LNCaP clone FGC (cell line): ENCODE measurements around the gene SMYD3.

Experiments used
- DNase-seq: peaks from one replicate; pipeline ENCODE4 v3.0.0-alpha.2; 2011; ENCODE audit warnings: low read depth
- H3K4me3 ChIP-seq: 2 replicates; pipeline ENCODE4 v1.5.1; 2011; ENCODE audit warnings: mild to moderate bottlenecking, low read depth, low read length, control low read depth
- CTCF ChIP-seq: IDR thresholded peaks from 2 replicates; pipeline ENCODE4 v1.5.1; 2012; ENCODE audit warnings: mild to moderate bottlenecking; ENCODE audit not compliant: control insufficient read depth, insufficient read depth; ENCODE audit errors: extremely low read depth

SMYD3 gene

GRCh38 chr1:246384616-246385015, 122.5 kb downstream of the SMYD3 start:
- DNase-seq: no peak
- no peak overlapping the region for H3K4me3 ChIP-seq
- TF ChIP-seq CTCF: no peak

- DNase-seq: no peak
- no peak for TF ChIP-seq CTCF
- H3K4me3 ChIP-seq: no peak overlapping the region
These were observed 123.3 kb downstream of the SMYD3 start for GRCh38 chr1:246383791-246384190.

- TF ChIP-seq CTCF: no peak
- DNase-seq: no peak
- no peak overlapping the region for H3K4me3 ChIP-seq
These were observed 123.9 kb downstream of the SMYD3 start for GRCh38 chr1:246383239-246383589.

DNA sequence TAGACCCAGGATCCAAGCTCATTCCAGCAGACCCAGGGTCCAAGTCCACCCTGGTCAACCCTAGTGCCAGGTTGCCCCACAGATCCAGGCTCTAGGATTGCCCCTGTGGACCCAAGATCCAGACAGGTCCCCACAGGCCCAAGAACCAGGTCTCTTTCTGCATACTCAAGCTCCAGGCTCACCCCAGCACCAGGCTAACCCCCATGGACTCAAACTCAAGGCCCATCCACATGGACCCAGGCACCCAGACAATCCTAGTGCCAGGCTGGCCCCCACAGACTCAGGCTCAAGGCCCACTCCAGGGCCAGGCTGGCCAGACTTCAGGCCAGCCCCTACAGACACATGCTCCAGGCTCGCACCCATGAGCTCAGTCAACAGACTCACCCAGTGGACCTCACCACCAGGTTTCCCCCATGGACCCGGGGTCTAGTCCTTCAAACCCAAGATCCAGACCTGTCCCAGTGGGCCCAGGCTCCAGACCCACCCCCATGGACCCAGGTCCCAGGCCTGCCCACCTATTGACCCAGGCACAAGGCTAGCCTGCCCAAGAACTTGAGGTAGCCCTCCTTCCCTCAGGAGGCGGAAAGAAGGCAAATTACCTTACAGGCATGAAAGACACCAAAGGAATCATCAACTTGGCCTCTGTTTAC, 124.4 kb downstream of the SMYD3 start:
- TF ChIP-seq CTCF: no peak
- no peak overlapping the region for H3K4me3 ChIP-seq

GRCh38 chr1:246381452-246381851, 125.6 kb downstream of the SMYD3 start:
- no peak overlapping the region for H3K4me3 ChIP-seq
- peak; percentile 72 for DNase-seq
- no peak for TF ChIP-seq CTCF

More for the DNA sequence above, 124.4 kb downstream of the SMYD3 start:
- no peak for DNase-seq

DNA sequence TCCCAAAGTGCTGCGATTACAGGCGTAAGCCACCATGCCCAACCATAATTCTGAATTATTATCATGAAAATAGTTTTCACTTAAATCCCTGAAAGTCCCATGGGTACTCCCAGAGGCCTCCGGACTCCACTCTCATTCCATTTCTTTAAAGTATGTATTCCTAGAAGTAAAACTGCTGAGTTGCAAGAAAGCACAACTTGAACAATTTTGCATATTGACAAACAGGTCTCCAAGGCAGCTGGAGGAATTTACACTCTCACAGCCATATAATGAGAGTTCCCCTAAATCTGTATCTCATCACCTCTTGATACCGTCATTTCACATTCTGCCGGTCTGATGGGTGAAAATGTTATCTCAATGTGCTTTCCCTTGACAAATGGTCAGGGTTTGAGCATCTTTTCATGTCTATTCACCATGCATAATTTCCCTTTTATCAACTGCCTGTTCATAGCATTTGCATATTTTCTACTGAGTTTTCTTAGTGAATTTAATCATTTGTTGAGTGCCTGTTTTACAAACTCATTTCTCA, 129.4 kb downstream of the SMYD3 start:
- no peak overlapping the region for H3K4me3 ChIP-seq
- DNase-seq: no peak
- no peak for TF ChIP-seq CTCF

DNA sequence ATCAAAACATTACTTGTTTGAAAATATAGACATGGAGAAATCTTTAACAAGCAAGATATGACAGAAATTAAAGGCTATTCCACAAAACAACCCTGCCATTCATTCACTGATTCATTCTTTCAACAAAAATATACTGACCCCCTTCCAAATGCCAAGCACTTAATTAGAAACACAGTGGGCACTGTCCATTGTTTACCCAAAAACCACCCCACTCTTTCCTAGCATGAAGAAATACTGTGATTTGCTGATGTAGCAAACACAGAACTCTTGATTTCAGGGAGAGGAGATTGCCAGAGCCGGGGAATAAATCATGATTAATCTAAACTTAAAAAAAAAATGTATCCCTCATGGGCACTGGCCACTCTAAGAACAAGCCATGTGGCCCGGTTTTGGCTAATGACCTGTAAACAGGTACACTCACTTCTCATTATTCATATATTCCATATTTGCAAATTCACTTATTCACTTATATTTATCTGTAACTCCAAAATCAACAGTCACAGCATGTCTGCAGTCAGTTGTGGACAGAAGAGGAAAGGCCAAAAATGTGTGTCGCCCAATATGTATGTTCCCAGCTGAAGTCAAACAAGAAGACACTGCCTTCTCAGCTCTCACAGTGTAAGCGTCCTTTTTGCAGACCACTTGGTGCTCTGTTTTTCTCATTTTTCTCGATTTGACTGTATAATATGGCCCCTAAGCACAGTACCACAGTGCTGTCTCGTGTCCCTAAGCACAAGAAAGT, 133.1 kb downstream of the SMYD3 start:
- DNase-seq: no peak
- TF ChIP-seq CTCF: no peak
- no peak overlapping the region for H3K4me3 ChIP-seq
